Activated naive CD8-positive, alpha-beta T cell (primary cell): ENCODE measurements around the gene DOCK7.

Source experiments
- H3K27ac Mint-ChIP-seq: one replicate; pipeline ENCODE4 v1.8.0; 2021; ENCODE audit warnings: mixed read lengths
- H3K27me3 Mint-ChIP-seq: one replicate; pipeline ENCODE4 v1.8.0; 2021; ENCODE audit warnings: mixed read lengths
- H3K36me3 Mint-ChIP-seq: one replicate; pipeline ENCODE4 v1.8.0; 2021; ENCODE audit warnings: mixed read lengths
- H3K4me1 Mint-ChIP-seq: one replicate; pipeline ENCODE4 v1.8.0; 2021; ENCODE audit warnings: low read depth, mixed read lengths
- H3K4me3 Mint-ChIP-seq: one replicate; pipeline ENCODE4 v1.8.0; 2021; ENCODE audit warnings: mild to moderate bottlenecking, mixed read lengths
- H3K9me3 Mint-ChIP-seq: one replicate; pipeline ENCODE4 v1.8.0; 2021; ENCODE audit warnings: low read depth, mixed read lengths

Gene DOCK7

DNA sequence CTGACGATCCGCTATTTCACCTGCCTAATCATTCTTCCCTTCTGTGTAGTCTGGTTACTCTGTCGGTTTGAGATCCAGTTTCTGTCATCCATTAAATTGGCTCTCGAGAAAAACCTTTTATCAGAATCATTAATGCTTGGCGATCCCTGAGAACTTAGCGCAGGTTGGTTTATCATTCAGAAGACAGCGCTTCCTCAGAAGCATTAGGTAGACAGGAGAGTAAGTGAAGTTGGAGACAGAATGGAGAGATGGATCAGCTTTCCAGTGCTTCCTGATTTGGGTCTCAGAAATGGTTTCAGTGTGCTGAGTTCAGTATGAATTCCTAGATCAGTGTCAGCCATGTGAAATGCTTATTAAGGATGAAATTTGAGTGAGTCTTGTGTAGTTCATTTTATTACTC, 250.0 kb downstream of the DOCK7 start:
- H3K4me1 Mint-ChIP-seq: peaks cover 44% of the 10 kb centered on the region
- H3K27ac Mint-ChIP-seq: peak overlapping the region; percentile 89
- H3K9me3 Mint-ChIP-seq: peaks cover 4% of the 10 kb centered on the region
- peaks cover 5% of the 10 kb centered on the region for H3K36me3 Mint-ChIP-seq
- no peaks in the 10 kb centered on the region for H3K27me3 Mint-ChIP-seq
- H3K4me3 Mint-ChIP-seq: peak overlapping the region; percentile 97

DNA sequence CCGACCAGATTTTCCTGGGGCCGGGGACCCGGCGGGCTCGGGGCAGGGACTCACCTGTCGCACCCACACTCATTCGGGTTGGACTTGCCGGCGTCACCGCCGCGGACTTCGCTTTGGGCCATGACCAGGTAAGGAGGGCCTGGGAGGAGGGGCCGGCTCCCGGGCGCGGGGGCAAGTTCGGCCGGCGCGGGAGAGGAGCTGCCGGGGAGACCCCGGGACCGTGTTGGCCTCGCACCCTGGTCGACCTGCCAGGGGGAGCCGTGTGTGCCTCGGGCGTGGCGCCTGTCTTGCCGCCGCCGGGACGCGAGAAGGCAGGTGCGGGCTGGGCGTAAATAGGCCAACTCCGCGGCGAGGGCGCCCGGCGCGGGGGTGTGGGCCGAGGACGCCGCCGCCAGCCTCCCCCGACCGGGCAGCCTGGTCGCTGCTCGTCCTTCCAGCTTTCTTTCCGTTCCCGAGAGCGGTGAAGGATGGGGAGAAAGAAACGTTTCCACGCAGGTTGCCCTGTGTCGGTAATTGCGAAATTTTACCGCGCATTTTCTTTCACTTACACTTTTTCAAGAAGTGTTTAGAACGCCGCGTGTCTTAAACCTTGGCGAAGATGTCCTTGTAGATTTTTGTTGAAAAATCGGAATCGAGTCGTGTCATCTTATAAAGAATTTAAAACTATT, 250.8 kb downstream of the DOCK7 start:
- Mint-ChIP-seq H3K9me3 (peaks cover 4% of the 10 kb centered on the region), H3K27ac (peak overlapping the region; percentile 98), H3K36me3 (peaks cover 5% of the 10 kb centered on the region), H3K4me3 (peak overlapping the region; percentile 97), H3K4me1 (peaks cover 44% of the 10 kb centered on the region), H3K27me3 (no peaks in the 10 kb centered on the region)

DNA sequence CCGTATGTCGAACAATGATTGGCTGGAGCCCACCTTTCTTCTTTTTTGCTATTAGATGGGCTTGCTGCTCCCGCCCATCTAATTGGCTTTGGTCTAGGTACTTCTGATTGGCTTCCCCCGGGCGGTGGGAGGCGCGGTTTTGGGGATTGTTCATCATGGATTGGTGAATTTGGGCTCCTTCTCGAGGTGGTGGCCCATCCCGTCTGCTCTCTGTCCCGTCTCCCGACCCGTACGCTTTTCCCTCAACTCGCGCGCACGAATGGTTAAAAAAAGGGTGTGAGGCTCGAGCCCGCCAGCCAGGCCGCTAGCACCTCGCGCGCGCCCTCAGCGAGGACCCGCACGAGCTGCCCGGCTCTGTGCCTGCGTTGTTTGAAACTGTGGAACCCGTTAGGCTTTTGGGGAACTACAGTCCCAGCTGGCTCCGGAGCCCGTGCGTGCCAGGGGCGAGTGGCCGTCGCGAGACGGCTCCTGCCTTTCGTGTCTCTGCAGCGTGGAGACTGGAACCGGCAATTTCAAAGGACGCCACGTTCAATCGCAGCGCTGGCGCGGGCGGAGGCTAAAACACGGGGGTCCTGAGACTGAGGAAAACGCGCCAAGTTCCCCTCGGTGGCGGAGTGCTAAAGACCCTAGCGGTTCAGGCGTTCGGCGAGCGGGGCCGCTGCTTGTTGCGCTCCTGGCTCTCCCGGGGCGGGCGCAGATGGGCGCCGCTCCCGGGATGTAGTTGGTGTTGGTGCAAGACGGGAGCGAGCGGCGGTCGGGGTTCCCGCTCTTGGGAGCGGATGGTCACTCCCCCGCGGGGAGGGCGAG, 251.5 kb downstream of the DOCK7 start, which contains the start of gene USP1:
USP1 (plus strand) TSS at position 584 of the 807 bp plus-strand sequence. CDS start 2,819 bp downstream, outside the sequence.
- Mint-ChIP-seq H3K36me3 (peaks cover 5% of the 10 kb centered on the region), H3K27ac (peak within 1 kb of the TSS; percentile 98), H3K4me3 (peak within 1 kb of the TSS; percentile 97), H3K9me3 (peaks cover 4% of the 10 kb centered on the region), H3K27me3 (no peaks in the 10 kb centered on the region), H3K4me1 (peaks cover 42% of the 10 kb centered on the region)

DNA sequence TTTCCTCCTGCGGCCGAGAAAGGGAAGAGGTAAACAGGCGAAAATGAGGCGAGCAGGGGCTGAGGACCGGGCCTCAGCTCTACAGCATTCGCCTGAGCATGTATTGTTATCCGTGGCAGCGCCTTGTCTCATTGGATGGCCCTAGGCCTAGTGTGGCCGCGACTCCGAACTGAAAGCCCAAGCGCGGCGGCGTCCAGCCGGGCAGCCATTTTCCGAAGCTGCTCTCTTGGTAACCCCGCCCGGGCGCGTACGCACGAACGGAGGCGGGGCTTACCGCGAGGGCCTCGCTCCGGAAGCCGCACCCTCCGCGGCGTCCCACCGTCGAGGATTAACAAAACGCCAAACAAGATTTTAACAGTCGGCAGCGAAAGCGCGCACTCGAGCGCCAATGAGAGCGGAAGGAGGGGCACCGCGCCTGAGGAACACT, 252.1 kb downstream of the DOCK7 start:
- H3K27me3 Mint-ChIP-seq: no peaks in the 10 kb centered on the region
- H3K4me3 Mint-ChIP-seq: peak overlapping the region; percentile 97
- H3K9me3 Mint-ChIP-seq: peaks cover 4% of the 10 kb centered on the region
- peaks cover 40% of the 10 kb centered on the region for H3K4me1 Mint-ChIP-seq
- peak overlapping the region; percentile 98 for H3K27ac Mint-ChIP-seq
- H3K36me3 Mint-ChIP-seq: peaks cover 5% of the 10 kb centered on the region

DNA sequence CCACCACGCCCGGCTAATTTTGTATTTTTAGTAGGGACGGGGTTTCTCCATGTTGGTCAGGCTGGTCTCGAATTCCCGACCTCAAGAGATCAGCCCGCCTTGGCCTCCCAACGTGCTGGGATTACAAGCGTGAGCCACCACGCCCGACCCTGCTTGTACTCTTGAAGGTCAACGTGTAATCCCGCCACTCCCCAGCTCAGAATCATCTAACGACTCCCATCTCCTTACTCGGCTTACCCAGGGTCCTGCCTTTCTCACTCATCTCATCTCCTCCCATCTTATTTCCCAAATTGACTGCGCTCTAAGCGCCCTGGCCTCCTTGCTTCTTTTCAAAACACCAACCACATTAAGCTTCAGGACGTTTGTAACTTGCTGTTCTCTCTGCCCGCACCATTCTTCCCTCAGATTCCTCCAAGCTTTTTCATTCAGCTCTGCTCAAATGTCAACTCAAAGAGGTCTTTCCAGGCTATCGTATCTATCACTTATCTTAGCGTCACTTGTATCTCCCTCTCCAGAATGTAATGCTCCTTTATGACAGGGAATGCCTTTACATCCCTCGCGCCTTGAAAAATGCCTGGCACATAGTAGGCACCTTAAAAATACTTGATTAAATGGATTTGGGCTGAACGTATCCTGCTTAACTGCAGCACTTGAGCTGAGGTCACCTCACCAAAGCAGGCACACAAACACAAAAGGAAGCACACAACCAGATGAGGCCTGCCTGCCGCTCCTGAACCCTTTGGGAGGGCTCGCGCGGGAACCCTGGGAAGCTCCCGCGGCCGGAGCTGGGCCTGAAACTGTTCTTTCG, 252.8 kb downstream of the DOCK7 start:
- Mint-ChIP-seq H3K4me3 (peak overlapping the region; percentile 97), H3K4me1 (peaks cover 34% of the 10 kb centered on the region), H3K27me3 (no peaks in the 10 kb centered on the region), H3K9me3 (peaks cover 4% of the 10 kb centered on the region), H3K27ac (peak overlapping the region; percentile 98), H3K36me3 (peaks cover 5% of the 10 kb centered on the region)

DNA sequence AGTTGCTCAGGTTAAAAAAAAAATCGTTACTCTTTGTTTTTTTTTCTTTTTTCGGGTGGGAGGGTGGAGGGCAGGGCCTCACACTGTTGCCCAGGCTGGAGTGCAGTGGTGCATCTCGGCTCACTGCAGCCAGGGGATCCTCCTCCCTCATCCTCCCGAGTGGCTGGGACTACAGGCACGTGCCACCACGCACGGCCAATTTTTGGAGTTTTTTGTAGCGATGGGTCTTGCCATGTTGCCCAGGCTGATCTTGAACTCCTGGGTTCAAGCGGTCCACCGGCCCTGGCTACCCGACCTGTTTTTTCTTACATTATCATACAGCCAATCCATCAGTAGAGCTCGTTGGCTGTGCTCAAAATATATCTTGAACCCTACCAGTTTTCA, 253.6 kb downstream of the DOCK7 start:
- H3K9me3 Mint-ChIP-seq: peaks cover 4% of the 10 kb centered on the region
- H3K4me1 Mint-ChIP-seq: peaks cover 27% of the 10 kb centered on the region
- peaks cover 5% of the 10 kb centered on the region for H3K36me3 Mint-ChIP-seq
- H3K27ac Mint-ChIP-seq: no peak overlapping the region
- H3K4me3 Mint-ChIP-seq: peak overlapping the region; percentile 97
- H3K27me3 Mint-ChIP-seq: no peaks in the 10 kb centered on the region

DNA sequence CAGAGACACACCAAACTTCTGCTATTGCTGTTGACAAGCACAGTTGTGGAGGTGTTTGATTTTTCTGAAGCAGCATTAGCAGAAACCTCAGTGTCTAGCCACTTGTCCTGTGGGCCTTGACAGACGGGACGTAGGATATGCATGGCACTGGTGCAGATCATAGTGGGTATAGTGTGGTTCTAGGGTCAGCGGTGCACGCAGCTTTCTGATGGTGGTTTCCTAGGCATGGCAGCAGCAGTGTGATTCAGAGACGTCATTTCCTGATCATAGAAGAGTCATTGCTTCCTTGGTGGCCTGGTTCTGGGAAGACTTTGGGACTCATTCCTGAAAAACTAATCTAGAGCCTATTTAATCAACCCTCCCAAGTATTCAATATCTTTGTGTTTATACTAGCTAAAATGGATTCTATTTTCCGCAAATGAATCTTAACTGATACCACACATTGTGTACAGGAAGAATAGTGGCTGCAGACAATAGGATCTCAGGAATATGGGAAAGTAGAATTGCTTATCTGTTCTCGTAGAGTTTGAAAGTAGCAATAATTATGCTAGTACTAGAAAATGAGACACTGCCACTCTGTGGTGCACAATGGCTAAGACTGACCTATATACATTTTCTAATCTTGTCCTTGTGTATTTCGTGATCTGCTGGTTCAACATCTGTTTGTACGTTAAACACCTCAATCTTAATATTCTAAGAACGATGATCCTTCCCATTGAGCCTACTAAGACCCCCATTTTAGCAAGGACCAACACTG, 254.1 kb downstream of the DOCK7 start:
- peaks cover 5% of the 10 kb centered on the region for H3K36me3 Mint-ChIP-seq
- peaks cover 4% of the 10 kb centered on the region for H3K9me3 Mint-ChIP-seq
- H3K4me3 Mint-ChIP-seq: no peak overlapping the region
- no peak overlapping the region for H3K27ac Mint-ChIP-seq
- H3K27me3 Mint-ChIP-seq: no peaks in the 10 kb centered on the region
- peaks cover 22% of the 10 kb centered on the region for H3K4me1 Mint-ChIP-seq

DNA sequence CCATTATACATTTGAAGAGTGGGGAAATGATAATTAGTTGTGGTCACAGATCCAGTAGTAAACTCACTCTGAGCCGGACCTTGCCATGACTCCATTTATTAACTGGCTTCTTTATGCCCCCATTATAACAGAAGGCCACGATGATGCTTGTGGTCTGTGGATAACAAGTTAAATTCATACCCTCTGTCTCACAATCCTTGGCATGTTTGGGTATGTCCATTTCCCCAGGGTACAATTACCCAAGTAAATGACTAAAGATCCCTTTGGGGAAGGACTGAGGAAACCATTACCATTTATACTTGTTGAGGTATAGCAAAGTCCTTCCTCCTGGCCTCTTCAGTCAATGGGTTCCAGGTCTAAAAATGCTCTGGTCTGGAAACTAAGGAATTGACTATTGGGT, 258.6 kb downstream of the DOCK7 start:
- no peak overlapping the region for H3K27ac Mint-ChIP-seq
- H3K4me3 Mint-ChIP-seq: no peak overlapping the region
- H3K4me1 Mint-ChIP-seq: no peaks in the 10 kb centered on the region
- no peaks in the 10 kb centered on the region for H3K9me3 Mint-ChIP-seq
- no peaks in the 10 kb centered on the region for H3K36me3 Mint-ChIP-seq
- H3K27me3 Mint-ChIP-seq: no peaks in the 10 kb centered on the region

DNA sequence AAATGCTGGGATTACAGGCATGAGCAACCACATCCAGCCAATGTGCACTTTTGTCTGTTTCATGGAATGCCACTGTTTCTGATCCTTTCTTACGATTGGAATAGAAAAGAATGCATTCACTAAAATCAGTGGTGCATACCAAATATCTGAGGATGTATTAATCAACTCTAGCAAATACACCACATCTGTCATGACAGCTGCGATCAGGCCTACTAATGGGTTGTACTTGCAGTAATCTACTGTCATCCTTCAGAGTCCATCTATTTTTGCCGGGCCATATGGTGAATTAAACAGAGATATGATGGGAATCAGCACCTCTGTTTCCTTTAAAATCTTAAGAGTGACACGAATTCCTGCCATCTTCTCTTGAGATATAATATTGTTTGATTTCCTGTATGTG, 259.8 kb downstream of the DOCK7 start:
- Mint-ChIP-seq H3K27me3 (no peaks in the 10 kb centered on the region), H3K9me3 (no peaks in the 10 kb centered on the region), H3K4me3 (no peak overlapping the region), H3K4me1 (no peaks in the 10 kb centered on the region), H3K27ac (no peak overlapping the region), H3K36me3 (no peaks in the 10 kb centered on the region)

DNA sequence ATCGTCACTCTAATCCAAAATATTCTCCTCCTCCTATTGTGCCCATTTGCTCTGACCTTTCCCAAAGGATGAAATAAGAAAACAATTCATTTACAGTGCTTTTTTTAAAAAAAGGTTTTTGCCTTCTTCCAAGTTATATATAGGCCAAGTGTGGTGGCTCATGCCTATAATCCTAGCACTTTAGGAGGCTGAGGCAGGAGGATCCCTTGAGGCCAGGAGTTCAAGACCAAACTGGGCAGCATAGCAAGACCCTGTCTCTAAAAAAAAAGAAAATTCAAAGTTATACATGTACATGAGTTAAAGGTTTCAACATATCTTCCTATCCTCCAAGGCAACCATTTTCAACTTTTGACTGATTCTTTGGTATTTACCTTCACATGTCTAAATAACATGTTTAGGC, 261.4 kb downstream of the DOCK7 start:
- Mint-ChIP-seq H3K27me3 (no peaks in the 10 kb centered on the region), H3K36me3 (no peaks in the 10 kb centered on the region), H3K27ac (no peak overlapping the region), H3K4me1 (no peaks in the 10 kb centered on the region), H3K9me3 (no peaks in the 10 kb centered on the region), H3K4me3 (no peak overlapping the region)

DNA sequence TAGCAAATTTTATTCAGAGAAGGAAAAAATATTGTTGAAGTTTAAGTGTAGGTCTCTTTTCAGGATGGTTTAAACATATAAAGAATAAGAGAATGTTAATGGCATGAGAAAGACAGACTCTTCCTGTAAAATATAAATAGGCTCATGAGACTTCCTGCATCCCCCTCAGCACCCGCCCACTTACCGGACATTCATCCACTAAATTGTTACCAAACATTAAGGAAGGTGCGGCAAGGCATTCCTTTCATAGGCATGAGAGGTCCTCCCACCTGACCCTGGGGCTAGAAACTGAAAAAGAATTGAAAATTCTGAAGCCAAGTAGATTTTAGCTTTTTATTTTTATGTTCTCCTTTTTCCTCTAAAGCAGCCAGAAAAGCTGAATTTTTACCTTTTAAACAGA, 261.9 kb downstream of the DOCK7 start:
- Mint-ChIP-seq H3K27me3 (no peaks in the 10 kb centered on the region), H3K4me3 (no peak overlapping the region), H3K4me1 (no peaks in the 10 kb centered on the region), H3K9me3 (no peaks in the 10 kb centered on the region), H3K27ac (no peak overlapping the region), H3K36me3 (no peaks in the 10 kb centered on the region)

DNA sequence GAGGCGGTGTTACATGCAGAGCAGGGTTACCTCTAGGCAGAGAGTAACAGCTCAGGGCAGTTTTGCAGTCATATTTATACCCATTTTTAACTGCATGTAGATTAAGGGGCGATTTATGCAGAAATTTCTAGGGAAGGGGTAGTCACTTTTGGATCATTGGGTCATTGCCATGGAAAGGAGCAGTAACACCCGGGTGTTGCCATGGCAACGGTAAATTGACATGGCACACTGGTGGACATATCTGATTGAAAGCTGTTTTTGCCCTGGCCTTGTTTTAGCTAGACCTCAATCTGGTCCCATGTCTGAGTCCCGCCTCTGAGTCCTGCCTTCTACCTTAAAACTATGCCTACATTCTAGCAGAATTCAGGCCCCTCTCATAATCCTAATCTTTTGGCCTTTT, 263.1 kb downstream of the DOCK7 start:
- no peaks in the 10 kb centered on the region for H3K4me1 Mint-ChIP-seq
- no peak overlapping the region for H3K4me3 Mint-ChIP-seq
- no peaks in the 10 kb centered on the region for H3K9me3 Mint-ChIP-seq
- no peaks in the 10 kb centered on the region for H3K27me3 Mint-ChIP-seq
- H3K27ac Mint-ChIP-seq: no peak overlapping the region
- H3K36me3 Mint-ChIP-seq: no peaks in the 10 kb centered on the region

DNA sequence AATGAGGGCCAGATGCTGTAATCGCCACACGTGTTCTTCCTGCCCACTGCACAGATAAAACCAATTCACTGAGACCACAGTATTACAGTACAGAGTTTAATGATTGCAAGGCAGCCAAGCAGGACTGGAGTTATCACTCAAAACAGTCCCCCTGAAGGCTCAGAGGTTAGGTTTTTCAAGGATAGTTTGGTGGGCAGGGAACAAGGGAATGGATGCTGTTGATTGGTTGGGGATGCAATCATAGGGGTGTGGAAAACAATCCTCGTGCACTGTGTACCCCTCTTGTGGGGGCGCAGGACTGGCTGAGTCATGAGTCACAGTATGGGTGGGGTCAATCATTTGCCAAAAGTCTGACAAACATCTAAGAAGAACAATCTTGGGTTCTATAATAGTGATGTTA, 263.8 kb downstream of the DOCK7 start:
- Mint-ChIP-seq H3K27me3 (no peaks in the 10 kb centered on the region), H3K9me3 (no peaks in the 10 kb centered on the region), H3K27ac (no peak overlapping the region), H3K4me3 (no peak overlapping the region), H3K36me3 (no peaks in the 10 kb centered on the region), H3K4me1 (no peaks in the 10 kb centered on the region)

DNA sequence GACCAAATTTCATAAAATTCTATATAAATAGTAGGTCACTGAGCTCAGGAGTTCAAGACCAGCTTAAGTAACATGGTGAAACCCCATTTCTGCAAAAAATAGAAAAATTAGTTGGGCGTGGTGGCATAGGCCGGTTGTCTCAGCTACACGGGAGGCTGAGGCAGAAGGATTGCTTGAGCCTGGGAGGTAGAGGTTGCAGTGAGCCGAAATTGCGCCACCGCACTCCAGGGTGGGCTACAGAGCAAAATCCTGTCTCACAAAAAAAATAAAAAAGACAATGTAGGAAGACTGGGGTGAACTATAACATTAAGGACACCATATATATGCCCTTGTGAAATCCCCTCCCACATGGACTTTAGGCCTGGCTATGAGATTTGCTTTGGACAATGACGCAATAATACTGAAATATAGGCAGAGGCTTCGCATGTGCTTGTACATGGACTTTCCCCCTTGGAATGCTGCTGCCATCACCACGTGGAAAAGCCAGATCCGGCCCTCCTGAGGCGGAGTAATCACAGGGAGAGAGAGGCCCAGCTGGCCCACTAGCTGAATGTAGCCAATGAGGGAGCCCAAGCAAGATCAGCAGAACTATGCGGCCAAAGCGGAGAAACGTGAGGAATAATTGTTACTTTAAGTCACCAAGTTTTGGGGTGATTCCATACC, 264.5 kb downstream of the DOCK7 start:
- H3K4me3 Mint-ChIP-seq: no peak overlapping the region
- no peak overlapping the region for H3K27ac Mint-ChIP-seq
- no peaks in the 10 kb centered on the region for H3K4me1 Mint-ChIP-seq
- no peaks in the 10 kb centered on the region for H3K36me3 Mint-ChIP-seq
- H3K27me3 Mint-ChIP-seq: no peaks in the 10 kb centered on the region
- no peaks in the 10 kb centered on the region for H3K9me3 Mint-ChIP-seq
